Measurements from ENCODE around the gene FBXL4. TPM values are rescaled to one million over a fixed set of nuclear protein-coding genes. Genes with fewer than 3 reads are reported as not detected.

FBXL4 gene
- total RNA-seq, 1 donor from 2014 or later: 15.3 TPM

DNA sequence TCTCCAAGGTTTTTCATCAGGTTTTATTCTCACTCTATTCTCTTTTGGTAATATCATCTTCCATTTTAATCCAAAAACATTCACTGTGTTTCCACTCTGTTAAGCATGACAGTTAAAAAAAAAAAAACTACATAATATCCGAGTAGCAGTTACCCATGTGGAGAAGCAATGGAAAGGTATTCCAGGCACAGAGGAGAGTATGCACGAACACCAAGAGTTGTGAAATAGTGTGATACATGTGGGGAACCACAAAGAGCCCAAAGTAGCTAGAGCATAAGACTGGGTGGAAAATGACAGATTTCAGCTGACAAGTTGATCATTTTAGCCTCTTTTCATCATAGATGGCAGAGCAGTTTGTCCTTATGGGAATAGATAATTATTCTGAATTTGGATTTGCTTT, 19.9 kb upstream of the FBXL4 start:
- Mint-ChIP-seq H3K9me3 (ENCODE audit: unreplicated experiment) (no peaks in the 10 kb centered on the region), H3K36me3 (ENCODE audit: low read depth, unreplicated experiment) (no peaks in the 10 kb centered on the region), H3K4me3 (ENCODE audit: unreplicated experiment) (no peak overlapping the region), H3K27me3 (ENCODE audit: unreplicated experiment) (peaks cover 3% of the 10 kb centered on the region), H3K27ac (ENCODE audit: unreplicated experiment) (no peak overlapping the region), H3K4me1 (ENCODE audit: unreplicated experiment) (no peaks in the 10 kb centered on the region)
- DNase-seq (ENCODE audit: low spot score): no peak
- no peak for TF ChIP-seq CTCF (IDR thresholded peaks at IDR 0.05; ENCODE audit: unreplicated experiment)

GRCh38 chr6:98959631-98960030, 11.9 kb upstream of the FBXL4 start:
- TF ChIP-seq CTCF (IDR thresholded peaks at IDR 0.05; ENCODE audit: unreplicated experiment): no peak
- Mint-ChIP-seq H3K4me1 (ENCODE audit: unreplicated experiment) (no peaks in the 10 kb centered on the region), H3K27me3 (ENCODE audit: unreplicated experiment) (peaks cover 1% of the 10 kb centered on the region), H3K9me3 (ENCODE audit: unreplicated experiment) (no peaks in the 10 kb centered on the region), H3K27ac (ENCODE audit: unreplicated experiment) (no peak overlapping the region), H3K36me3 (ENCODE audit: low read depth, unreplicated experiment) (no peaks in the 10 kb centered on the region), H3K4me3 (ENCODE audit: unreplicated experiment) (no peak overlapping the region)
- no peak for DNase-seq (ENCODE audit: low spot score)

GRCh38 chr6:98958776-98959175, 11.0 kb upstream of the FBXL4 start:
- Mint-ChIP-seq H3K9me3 (ENCODE audit: unreplicated experiment) (no peaks in the 10 kb centered on the region), H3K4me1 (ENCODE audit: unreplicated experiment) (no peaks in the 10 kb centered on the region), H3K27me3 (ENCODE audit: unreplicated experiment) (peaks cover 1% of the 10 kb centered on the region), H3K4me3 (ENCODE audit: unreplicated experiment) (no peak overlapping the region), H3K36me3 (ENCODE audit: low read depth, unreplicated experiment) (no peaks in the 10 kb centered on the region), H3K27ac (ENCODE audit: unreplicated experiment) (no peak overlapping the region)
- TF ChIP-seq CTCF (IDR thresholded peaks at IDR 0.05; ENCODE audit: unreplicated experiment): no peak
- DNase-seq (ENCODE audit: low spot score): no peak

DNA sequence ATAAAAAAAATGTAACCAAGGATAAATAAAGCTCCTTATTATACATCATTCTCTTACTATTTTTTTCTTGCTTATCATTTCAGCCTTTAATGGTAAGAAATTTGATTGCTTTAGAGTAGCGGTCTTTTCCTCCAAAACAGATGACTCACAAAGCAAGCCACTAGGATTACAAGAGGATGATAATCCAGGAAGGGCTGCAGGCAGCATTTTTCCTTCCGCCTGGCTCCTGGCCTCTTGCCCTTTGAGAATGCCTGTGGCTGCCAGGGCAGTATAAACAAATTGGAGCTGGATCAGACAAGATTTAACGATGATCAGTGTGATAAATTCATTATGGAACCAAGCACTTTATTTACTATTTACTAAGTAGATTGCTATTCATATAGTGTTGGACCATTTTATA, 9.7 kb upstream of the FBXL4 start:
- no peaks in the 10 kb centered on the region for H3K36me3 Mint-ChIP-seq (ENCODE audit: low read depth, unreplicated experiment)
- no peak overlapping the region for H3K27ac Mint-ChIP-seq (ENCODE audit: unreplicated experiment)
- DNase-seq (ENCODE audit: low spot score): peak; percentile 15
- H3K4me1 Mint-ChIP-seq (ENCODE audit: unreplicated experiment): no peaks in the 10 kb centered on the region
- H3K27me3 Mint-ChIP-seq (ENCODE audit: unreplicated experiment): peaks cover 1% of the 10 kb centered on the region
- H3K9me3 Mint-ChIP-seq (ENCODE audit: unreplicated experiment): no peaks in the 10 kb centered on the region
- no peak for TF ChIP-seq CTCF (IDR thresholded peaks at IDR 0.05; ENCODE audit: unreplicated experiment)
- no peak overlapping the region for H3K4me3 Mint-ChIP-seq (ENCODE audit: unreplicated experiment)

DNA sequence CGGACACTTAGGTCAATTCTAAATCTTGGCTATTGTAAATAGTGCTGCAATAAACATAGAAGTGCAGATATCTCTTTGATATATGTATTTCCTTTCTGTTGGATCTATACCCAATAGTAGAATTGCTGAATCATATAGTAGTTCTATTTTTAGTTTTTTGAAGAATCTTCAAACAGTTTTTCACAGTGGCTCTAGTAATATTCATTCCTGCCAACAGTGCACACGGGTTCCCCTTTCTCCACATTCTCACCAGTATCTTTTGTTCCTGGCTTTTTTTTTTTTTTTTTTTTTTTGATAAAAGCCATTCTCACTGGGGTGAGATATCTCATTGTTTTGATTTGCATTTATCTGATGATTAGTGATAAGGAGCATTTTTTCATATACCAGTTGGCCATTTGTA, 1.8 kb upstream of the FBXL4 start:
- Mint-ChIP-seq H3K36me3 (ENCODE audit: low read depth, unreplicated experiment) (peaks cover 7% of the 10 kb centered on the region), H3K27ac (ENCODE audit: unreplicated experiment) (no peak overlapping the region), H3K27me3 (ENCODE audit: unreplicated experiment) (peaks cover 8% of the 10 kb centered on the region), H3K4me3 (ENCODE audit: unreplicated experiment) (no peak overlapping the region), H3K9me3 (ENCODE audit: unreplicated experiment) (no peaks in the 10 kb centered on the region), H3K4me1 (ENCODE audit: unreplicated experiment) (peaks cover 16% of the 10 kb centered on the region)
- no peak for DNase-seq (ENCODE audit: low spot score)
- TF ChIP-seq CTCF (IDR thresholded peaks at IDR 0.05; ENCODE audit: unreplicated experiment): no peak
